Fibroblast of skin of scalp (primary cell): ENCODE measurements around the gene NUP210.
A peak's percentile ranks its signal among the peaks of the same experiment; 100 is the strongest.

ENCODE experiments used
- DNase-seq: peaks from one replicate; pipeline ENCODE4 v3.0.0-alpha.2; 2013

The NUP210 gene

GRCh38 chr3:13372656-13373055 lies 47.5 kb downstream of the NUP210 start:
- no peak for DNase-seq

DNA sequence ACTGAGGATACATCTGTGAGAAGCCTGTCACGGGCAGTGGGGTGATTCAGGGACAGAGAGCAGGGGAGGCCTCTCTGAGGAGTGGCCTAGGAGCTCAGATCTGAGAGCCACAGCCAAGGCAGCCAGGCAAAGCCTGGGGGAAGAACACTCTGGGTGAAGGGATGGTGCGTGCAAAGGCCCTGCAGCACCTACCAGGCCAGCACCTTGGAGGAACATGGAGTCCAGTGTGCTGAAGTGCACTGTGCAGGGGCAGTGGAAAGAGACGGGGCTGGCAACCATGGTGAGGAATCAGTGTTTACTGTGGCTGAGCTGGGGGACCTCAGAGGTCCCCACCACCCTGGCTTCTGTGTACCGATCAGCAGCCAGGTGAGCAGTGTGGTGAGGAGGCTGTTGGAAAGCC lies 48.0 kb downstream of the NUP210 start:
- DNase-seq: no peak

- DNase-seq: no peak
These were observed 48.7 kb downstream of the NUP210 start for GRCh38 chr3:13371100-13372075.

GRCh38 chr3:13370609-13371008 lies 49.5 kb downstream of the NUP210 start:
- DNase-seq: no peak

- DNase-seq: no peak
These were observed 50.1 kb downstream of the NUP210 start for GRCh38 chr3:13370055-13370454.

- DNase-seq: no peak
These were observed 51.3 kb downstream of the NUP210 start for GRCh38 chr3:13368834-13369233.

GRCh38 chr3:13367728-13368127 lies 52.4 kb downstream of the NUP210 start:
- DNase-seq: no peak

DNA sequence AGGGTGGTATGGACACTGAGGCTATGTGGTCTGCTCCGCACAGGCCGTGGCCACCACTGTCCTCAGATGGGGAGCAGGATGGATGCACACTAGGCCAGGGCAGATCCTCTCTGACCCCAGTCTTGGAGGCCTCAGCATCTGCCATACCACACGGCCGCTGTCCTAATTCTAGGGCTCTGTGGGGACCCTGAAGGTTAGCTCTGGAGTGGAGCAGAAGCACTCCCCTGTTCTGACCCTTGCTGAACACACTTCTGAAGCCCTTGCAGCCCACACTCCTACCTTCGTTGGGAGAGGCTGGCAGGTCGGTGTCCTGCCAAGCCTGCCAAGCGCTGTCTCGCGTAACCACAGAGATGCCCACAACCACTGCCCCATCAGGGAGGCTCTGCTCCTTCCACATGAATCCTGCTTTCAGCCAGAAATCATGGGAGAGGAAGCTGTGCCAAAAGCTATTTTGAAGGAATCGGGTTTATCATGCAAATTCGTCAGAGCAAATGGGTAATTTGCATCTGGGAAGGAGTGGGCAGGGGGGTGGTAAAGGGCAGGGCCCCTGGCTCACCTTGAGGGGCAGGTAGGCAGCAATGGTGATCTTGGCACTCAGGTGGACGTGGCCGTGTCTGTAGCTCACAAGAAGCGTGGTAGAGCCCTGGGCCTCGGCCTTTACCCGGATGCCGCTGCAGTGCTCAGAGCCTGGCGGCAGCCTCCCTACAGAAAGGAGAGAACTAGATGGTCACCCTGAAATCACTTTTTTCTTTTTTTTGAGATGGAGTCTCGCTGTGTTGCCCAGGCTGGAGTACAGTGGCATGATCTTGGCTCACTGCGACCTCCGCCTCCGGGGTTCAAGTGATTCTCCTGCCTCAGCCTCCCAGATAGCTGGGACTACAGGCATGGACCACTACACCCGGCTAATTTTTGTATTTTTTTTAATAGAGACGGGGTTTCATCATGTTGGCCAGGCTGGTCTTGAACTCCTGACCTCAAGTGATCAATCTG lies 54.4 kb downstream of the NUP210 start:
- no peak for DNase-seq

GRCh38 chr3:13364602-13365271 lies 55.4 kb downstream of the NUP210 start:
- DNase-seq: peak; percentile 51

DNA sequence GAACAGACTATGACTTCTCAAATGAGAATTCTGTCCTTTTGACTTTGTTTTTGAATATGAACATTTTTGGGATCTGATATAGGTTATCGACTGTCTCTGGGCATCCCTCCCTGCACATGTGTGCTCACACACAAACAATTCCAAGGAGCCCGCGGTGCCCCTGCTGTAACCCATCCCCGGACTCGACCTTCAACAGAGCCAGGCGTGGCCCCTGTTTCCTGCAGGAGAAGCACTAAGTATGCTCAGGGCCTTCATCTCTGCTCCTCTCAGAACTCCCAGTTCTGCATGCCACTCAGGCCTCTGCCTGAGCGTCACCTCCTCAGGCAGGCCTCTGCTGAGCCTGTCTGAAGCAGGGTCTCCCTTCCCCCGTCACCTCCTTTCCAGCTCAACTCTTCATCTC lies 57.6 kb downstream of the NUP210 start:
- DNase-seq: no peak

DNA sequence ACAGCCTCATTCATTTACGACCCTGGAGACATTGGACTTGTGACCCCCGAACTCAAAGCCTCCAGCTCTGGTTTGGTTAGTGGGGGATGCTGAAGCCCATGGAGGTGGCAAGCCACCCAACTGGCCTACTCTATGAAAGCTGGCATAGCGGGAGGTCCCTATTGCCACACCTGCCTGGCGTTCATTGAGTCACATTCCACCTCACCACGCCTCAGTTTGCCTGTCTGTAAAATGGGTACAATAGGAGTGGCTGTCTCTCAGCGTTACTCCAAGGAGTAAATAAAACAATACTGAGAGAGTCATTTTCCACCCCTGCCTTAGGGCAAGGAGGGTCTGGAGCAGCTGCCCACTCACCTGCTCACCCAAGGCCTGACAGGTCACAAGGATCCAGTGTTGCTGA lies 60.2 kb downstream of the NUP210 start:
- DNase-seq: no peak

GRCh38 chr3:13358643-13359042 lies 61.5 kb downstream of the NUP210 start:
- DNase-seq: no peak

GRCh38 chr3:13358051-13358450 lies 62.1 kb downstream of the NUP210 start:
- no peak for DNase-seq

DNA sequence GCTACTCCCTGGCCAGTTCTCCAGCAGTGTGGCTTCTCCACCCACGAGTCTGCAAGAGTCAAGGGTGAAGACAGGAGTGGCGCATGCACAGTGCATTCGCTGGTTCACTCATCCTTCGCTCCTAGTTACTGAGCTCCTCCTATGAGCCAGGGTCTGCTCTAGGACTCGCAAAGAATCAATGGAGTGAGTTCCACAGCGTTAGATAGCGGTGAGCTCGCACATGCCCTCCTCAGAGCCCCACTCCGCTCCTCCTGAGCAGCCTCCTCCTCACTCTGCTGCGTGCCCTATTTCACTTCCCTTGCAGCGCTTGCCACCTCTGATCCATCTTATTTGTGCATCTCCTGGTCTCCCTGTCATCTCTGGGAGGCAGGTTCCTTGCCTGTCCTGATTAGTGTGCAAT lies 63.0 kb downstream of the NUP210 start:
- no peak for DNase-seq

DNA sequence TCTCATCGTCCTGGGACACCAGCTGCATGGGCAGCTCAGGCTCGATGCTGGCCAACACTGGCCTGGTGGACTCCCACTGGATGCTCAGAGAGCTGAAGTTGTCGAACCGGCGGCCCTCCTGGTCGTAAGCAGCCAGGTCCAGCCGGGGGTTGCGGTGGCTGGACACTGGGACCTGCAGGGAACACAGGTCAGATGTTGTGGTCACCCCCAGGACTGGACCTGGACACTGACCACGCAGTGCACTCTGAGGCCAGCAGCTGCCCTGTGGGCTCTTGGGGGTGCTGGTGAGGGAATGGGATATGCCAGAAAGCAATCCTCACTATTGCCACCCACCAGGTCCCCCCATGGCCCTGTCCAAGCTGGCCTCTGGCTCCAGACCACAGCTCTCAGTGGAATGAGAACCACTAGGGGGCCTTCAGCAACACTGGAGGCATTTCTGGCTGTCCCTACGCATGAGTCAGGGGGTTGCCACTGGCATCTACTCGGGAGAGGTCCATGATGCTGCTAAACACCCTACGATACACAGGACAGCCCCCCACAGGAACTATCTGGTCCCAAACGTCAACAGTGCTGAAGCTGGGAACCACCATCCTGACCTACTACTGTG lies 66.1 kb downstream of the NUP210 start:
- peak; percentile 21 for DNase-seq

- no peak for DNase-seq
These were observed 66.6 kb downstream of the NUP210 start for GRCh38 chr3:13353506-13353905.

- peak; percentile 43 for DNase-seq
These were observed 67.4 kb downstream of the NUP210 start for GRCh38 chr3:13352621-13353131.

- no peak for DNase-seq
These were observed 70.3 kb downstream of the NUP210 start for GRCh38 chr3:13349823-13350222.

GRCh38 chr3:13348661-13349396 lies 71.3 kb downstream of the NUP210 start:
- DNase-seq: peak; percentile 70

- no peak for DNase-seq
These were observed 72.0 kb downstream of the NUP210 start for GRCh38 chr3:13348100-13348499.

DNA sequence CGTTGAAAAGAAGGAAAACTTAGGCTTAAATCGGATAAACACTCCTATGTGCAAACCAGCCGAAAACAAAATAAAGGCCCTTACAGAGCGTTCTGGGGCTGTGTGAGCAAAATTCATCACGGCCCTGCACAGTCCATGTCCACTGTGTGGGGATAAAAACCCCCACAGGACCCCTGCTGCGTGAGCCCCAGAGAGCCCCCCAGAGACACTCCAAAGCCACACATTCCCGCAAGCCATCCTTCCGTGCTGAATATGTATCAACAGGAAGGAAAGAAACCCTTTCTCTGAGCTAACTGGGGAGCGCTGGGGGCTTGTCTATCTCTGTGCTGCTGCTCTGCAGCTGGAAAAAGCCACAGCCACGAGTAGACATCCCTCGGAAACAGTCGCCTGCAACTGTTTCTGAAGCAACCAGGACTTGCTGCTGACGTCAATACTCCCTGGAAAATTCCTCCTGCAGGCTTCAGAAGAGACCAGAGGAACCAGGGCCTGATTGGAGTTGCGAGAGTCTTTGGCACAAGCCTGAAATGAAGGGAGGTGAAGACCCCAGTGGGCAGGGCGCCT lies 72.7 kb downstream of the NUP210 start:
- peak; percentile 41 for DNase-seq
